ENCODE data around the gene SLC44A1. TPM values are rescaled to one million over a fixed set of nuclear protein-coding genes. Genes with fewer than 3 reads are reported as not detected.

The SLC44A1 gene
- polyA plus RNA-seq, 1 of the 3 experiments (the other 2 are of a cell fraction) = 4.5 TPM

DNA sequence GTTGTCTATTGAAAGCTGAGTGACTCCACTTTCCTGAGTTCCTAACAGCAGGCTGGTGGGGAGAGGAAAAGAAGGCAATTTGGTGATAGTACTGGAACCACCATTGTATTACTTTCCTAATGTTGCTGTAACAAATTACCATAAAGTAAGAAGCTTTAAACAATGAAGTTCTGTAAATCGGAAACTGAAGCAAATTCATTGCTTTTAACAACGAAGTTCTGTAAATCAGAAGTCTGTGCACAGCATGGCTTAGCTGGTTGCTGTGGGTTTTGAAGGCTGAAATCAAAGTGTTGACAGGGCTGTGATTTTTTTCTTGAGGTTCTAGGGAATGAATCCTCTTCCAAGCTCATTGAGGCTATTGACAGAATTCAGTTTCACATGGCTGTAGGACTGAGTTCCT, 72.3 kb downstream of the SLC44A1 start:
- no peaks in the 10 kb centered on the region for H3K9me2 ChIP-seq
- H2AFZ ChIP-seq (ENCODE audit: low read depth) = no peak overlapping the region
- POLR2A ChIA-PET = no interaction called here
- no peak overlapping the region for H3K4me3 ChIP-seq (ENCODE audit: low read depth in 2 of 2, low read length in 1 of 2)
- DNase-seq = no peak
- no peaks in the 10 kb centered on the region for H3K9me3 ChIP-seq
- no peaks in the 10 kb centered on the region; the same call in 1 of the 2 replicates for H3K79me2 ChIP-seq (ENCODE audit: insufficient read depth)
- H3K4me1 ChIP-seq (ENCODE audit: control insufficient read depth in 1 of 2, insufficient read depth in 2 of 2, low read depth in 1 of 2, low read length in 1 of 2) = no peaks in the 10 kb centered on the region
- H3K27ac ChIP-seq (ENCODE audit: low read depth in 2 of 2, low read length in 1 of 2) = no peak overlapping the region
- TF ChIP-seq YY1 (IDR thresholded peaks at IDR 0.05; ENCODE audit: low read depth) (no peak), EP300 (IDR thresholded peaks at IDR 0.05; ENCODE audit: borderline replicate concordance in 1 of 2, low read depth in 1 of 2, low read length in 1 of 2) (no peak), SMC3 (IDR thresholded peaks at IDR 0.05; ENCODE audit: low read depth, low read length) (no peak), TCF12 (IDR thresholded peaks at IDR 0.05) (no peak), GABPA (IDR thresholded peaks at IDR 0.05; ENCODE audit: low read depth) (no peak), RAD21 (IDR thresholded peaks at IDR 0.05; ENCODE audit: low read length) (no peak), MEF2A (IDR thresholded peaks at IDR 0.05; ENCODE audit: borderline replicate concordance, low read depth) (no peak), RCOR1 (IDR thresholded peaks at IDR 0.05; ENCODE audit: low read length) (no peak), POLR2AphosphoS5 (IDR thresholded peaks at IDR 0.05; ENCODE audit: low read depth, low read length) (no peak), JUND (IDR thresholded peaks at IDR 0.05) (no peak)
- TF ChIP-seq, protein P1, sequence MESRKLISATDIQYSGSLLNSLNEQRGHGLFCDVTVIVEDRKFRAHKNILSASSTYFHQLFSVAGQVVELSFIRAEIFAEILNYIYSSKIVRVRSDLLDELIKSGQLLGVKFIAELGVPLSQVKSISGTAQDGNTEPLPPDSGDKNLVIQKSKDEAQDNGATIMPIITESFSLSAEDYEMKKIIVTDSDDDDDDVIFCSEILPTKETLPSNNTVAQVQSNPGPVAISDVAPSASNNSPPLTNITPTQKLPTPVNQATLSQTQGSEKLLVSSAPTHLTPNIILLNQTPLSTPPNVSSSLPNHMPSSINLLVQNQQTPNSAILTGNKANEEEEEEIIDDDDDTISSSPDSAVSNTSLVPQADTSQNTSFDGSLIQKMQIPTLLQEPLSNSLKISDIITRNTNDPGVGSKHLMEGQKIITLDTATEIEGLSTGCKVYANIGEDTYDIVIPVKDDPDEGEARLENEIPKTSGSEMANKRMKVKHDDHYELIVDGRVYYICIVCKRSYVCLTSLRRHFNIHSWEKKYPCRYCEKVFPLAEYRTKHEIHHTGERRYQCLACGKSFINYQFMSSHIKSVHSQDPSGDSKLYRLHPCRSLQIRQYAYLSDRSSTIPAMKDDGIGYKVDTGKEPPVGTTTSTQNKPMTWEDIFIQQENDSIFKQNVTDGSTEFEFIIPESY (IDR thresholded peaks at IDR 0.05; ENCODE audit: borderline replicate concordance, low read depth) = no peak
- TF ChIP-seq, protein P2, sequence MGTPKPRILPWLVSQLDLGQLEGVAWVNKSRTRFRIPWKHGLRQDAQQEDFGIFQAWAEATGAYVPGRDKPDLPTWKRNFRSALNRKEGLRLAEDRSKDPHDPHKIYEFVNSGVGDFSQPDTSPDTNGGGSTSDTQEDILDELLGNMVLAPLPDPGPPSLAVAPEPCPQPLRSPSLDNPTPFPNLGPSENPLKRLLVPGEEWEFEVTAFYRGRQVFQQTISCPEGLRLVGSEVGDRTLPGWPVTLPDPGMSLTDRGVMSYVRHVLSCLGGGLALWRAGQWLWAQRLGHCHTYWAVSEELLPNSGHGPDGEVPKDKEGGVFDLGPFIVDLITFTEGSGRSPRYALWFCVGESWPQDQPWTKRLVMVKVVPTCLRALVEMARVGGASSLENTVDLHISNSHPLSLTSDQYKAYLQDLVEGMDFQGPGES (IDR thresholded peaks at IDR 0.05; ENCODE audit: low read depth, low read length) = no peak
- TF ChIP-seq, protein P3, sequence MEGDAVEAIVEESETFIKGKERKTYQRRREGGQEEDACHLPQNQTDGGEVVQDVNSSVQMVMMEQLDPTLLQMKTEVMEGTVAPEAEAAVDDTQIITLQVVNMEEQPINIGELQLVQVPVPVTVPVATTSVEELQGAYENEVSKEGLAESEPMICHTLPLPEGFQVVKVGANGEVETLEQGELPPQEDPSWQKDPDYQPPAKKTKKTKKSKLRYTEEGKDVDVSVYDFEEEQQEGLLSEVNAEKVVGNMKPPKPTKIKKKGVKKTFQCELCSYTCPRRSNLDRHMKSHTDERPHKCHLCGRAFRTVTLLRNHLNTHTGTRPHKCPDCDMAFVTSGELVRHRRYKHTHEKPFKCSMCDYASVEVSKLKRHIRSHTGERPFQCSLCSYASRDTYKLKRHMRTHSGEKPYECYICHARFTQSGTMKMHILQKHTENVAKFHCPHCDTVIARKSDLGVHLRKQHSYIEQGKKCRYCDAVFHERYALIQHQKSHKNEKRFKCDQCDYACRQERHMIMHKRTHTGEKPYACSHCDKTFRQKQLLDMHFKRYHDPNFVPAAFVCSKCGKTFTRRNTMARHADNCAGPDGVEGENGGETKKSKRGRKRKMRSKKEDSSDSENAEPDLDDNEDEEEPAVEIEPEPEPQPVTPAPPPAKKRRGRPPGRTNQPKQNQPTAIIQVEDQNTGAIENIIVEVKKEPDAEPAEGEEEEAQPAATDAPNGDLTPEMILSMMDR (IDR thresholded peaks at IDR 0.05) = no peak
- TF ChIP-seq, protein P4, sequence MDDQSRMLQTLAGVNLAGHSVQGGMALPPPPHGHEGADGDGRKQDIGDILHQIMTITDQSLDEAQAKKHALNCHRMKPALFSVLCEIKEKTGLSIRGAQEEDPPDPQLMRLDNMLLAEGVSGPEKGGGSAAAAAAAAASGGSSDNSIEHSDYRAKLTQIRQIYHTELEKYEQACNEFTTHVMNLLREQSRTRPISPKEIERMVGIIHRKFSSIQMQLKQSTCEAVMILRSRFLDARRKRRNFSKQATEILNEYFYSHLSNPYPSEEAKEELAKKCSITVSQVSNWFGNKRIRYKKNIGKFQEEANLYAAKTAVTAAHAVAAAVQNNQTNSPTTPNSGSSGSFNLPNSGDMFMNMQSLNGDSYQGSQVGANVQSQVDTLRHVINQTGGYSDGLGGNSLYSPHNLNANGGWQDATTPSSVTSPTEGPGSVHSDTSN (IDR thresholded peaks at IDR 0.05) = no peak
- H3K4me2 ChIP-seq = no peak overlapping the region
- H3K27me3 ChIP-seq (ENCODE audit: insufficient read depth) = no peaks in the 10 kb centered on the region
- H3F3A ChIP-seq (replicated peaks; ENCODE audit: insufficient read depth) = no peaks in the 10 kb centered on the region
- 87% methylated on average over 2 of the region's 2 CpGs for WGBS (ENCODE audit: low lambda C conversion rate)
- no peaks in the 10 kb centered on the region for H3K36me3 ChIP-seq (replicated peaks in 1 of 2; ENCODE audit: control insufficient read depth in 1 of 2, insufficient read depth in 2 of 2, low read length in 1 of 2)
- no peak overlapping the region for H3K9ac ChIP-seq
- H4K20me1 ChIP-seq (ENCODE audit: insufficient read depth) = no peaks in the 10 kb centered on the region
- CTCF ChIA-PET = no interaction called here
